WI38 (cell line): ENCODE results near the gene SLC6A12.

Source experiments
- H3K4me3 ChIP-seq: 2 replicates; pipeline ENCODE4 v1.5.1; 2011; ENCODE audit warnings: low read depth, mild to moderate bottlenecking, control low read depth, low read length
- TF ChIP-seq, protein P1 (sequence below): IDR thresholded peaks from 2 replicates; pipeline ENCODE4 v1.5.1; 2012; ENCODE audit warnings: low read depth, mild to moderate bottlenecking, control low read depth, low read length

Gene SLC6A12

DNA sequence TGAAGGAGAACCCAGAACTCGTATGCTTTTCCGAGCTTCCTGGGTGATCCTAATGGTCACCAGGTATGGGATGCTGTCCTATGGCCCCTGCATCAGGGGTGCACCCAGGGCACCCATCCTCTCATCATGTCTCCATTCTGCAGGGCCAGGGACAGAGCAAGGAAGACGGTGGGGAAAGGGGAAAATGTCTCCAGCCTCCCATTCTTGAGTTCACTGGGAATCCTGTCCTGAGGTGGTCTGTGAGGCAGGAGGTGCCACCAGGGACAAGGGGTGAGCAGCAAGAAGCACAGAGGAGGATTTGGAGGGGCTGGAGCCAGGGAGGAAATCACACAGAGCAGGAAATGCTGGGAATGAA is 14.9 kb upstream of the SLC6A12 start:
- TF ChIP-seq, protein P1, sequence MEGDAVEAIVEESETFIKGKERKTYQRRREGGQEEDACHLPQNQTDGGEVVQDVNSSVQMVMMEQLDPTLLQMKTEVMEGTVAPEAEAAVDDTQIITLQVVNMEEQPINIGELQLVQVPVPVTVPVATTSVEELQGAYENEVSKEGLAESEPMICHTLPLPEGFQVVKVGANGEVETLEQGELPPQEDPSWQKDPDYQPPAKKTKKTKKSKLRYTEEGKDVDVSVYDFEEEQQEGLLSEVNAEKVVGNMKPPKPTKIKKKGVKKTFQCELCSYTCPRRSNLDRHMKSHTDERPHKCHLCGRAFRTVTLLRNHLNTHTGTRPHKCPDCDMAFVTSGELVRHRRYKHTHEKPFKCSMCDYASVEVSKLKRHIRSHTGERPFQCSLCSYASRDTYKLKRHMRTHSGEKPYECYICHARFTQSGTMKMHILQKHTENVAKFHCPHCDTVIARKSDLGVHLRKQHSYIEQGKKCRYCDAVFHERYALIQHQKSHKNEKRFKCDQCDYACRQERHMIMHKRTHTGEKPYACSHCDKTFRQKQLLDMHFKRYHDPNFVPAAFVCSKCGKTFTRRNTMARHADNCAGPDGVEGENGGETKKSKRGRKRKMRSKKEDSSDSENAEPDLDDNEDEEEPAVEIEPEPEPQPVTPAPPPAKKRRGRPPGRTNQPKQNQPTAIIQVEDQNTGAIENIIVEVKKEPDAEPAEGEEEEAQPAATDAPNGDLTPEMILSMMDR = no peak
- no peak overlapping the region for H3K4me3 ChIP-seq

DNA sequence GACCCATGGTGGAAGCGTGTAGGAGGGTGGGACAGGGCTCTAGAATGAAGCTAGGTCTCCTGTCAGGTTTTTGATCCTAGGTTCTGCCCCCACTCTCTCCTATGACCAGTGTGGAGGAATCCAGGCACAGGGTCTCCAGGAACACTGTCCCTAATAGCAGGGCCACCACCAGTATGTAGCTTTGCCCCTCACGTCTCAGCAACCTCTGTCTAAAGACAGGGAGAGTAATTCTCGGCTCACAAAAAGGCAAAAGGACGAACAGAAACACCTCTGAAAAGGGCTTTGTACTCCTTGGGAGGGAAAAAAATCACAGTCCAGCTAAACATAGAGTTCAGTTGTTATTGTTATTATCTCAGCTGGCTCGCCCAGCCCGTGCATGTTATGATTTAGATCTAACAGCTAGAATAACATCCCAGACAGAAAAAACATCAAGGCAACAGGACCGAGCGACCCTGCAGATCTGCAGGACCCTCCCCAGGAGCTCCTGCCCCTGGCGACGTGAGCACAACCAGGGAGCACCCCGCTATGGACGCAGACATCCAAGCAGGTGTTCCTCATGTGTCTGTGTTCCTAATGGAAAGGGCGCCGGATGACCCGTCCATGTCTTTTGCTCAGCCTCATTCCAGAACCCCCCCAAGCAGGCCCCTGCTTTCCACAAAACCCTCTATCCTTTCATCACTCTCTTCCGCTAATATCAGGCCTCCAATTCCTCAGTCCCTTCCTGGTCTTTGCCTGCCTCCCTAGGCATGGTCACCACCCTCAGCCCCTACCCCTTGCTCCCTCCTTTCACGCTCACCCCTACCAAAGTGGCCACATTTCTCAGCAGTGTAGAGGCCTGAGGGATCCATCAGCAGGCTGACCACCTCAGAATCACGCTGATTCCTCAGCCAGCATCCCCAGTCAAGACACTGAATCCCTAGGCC is 14.2 kb upstream of the SLC6A12 start:
- no peak overlapping the region for H3K4me3 ChIP-seq
- TF ChIP-seq, protein P1 = no peak

DNA sequence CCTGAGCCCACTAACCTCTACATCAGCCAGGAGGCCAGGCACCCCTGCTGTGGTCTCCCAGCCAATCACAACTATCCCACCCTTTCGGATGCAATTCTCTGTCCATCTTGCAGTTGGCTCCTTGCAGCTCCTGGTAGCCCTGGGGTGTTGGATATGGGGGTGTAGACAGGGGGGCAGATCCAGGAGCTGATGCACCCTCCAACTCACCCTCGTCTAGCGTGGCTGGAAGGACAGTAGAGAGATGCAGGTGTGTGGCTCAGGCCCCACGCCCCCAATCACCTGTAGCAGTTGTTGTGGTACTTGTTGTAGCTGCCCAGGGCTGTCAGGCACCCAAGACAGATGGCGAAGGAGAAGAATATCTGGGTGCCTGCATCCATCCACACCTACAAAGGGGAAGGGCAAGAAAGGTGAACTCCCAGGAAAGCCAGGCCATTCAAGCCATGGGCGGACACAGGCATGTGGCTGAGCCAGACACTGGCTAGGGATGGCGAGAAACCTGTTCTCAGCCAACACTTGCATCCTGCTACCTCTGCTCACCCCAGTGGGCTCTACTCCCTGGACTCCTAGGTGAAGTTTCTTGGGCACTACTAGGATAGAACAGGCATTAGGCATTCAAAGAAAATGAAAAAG is 13.4 kb upstream of the SLC6A12 start:
- no peak overlapping the region for H3K4me3 ChIP-seq
- TF ChIP-seq, protein P1 = no peak

DNA sequence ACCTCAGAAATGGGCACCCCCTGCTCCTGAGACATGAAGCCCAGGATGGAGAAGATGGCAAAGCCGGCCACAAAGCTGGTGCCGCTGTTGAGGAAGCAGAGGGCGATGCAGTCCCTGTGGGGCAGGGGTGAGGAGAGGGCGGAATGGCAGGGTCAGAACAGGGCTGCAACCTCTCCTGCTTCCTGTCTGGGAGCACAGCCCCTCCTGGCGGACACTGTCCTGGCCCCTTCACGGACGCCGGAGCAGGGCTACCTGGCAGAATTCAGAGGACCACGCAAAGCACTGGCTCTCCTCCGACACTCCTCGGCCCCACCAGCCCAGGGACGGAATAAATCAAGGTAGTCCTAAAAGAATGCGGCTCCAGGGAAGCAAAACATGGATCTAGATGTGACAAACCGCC is 12.4 kb upstream of the SLC6A12 start:
- no peak overlapping the region for H3K4me3 ChIP-seq
- TF ChIP-seq, protein P1 = no peak

DNA sequence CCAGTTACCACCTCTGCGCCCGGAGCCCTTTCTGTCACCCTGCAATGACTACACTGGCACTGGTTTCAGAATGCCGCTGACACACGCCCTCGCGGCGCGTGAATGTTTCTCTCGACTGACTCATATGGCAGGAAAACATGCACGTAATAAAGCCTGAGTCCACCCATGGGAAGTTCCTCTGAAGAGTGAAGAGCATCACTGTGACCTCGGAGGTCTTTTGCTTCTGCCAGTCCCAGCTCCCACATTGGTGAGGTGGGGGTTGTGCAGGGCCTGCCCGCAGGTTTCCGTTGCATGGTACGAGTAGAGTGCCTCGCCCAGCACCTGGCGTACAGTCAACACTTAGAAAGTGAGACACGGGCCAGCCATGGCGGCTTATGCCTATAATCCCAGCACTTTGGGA is 11.1 kb upstream of the SLC6A12 start:
- TF ChIP-seq, protein P1 = no peak
- H3K4me3 ChIP-seq = no peak overlapping the region

DNA sequence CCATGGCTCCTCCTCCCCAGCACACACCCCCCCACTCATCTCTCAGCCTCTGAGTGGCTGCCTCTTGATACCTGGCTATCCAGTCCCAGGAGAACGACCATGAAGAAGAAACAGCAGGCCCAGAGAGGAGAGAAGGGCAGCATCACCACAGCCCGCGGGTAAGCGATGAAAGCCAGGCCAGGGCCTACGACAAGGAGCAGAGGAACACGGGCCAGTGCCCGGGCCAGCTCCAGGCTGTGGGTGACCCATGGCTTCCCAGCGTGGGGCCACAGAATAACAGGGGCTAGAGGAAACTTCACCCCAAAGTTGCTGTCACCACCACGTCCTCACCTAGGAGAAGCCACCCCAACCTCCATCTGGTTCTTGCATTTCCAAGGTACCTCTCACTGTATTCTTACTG is 10.4 kb upstream of the SLC6A12 start:
- TF ChIP-seq, protein P1 = no peak
- H3K4me3 ChIP-seq = no peak overlapping the region

DNA sequence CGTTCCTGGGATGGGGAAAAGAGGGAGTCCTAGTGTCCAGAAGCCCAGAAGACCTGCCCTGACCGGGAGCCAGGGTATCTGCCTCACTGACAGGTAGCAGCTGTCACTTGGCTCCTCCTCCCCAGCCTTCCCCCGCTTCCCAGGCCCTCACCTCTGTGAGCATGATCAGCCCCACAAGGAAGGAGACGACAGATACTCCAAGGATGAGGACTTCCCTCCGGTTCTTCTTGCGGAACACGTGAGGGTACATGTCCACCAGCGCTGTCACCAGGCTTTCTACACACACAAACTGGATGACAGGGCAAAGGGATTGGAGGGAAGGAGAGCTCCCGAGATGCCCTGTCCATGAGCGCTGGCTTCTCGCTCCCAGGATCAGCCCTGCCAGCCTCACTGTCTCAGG is 9.9 kb upstream of the SLC6A12 start:
- no peak overlapping the region for H3K4me3 ChIP-seq
- TF ChIP-seq, protein P1 = no peak
